ENCODE results near the gene MPHOSPH10. TPM values are rescaled to one million over a fixed set of nuclear protein-coding genes. Genes with fewer than 3 reads are reported as not detected.
A peak's percentile ranks its signal among the peaks of the same experiment; 100 is the strongest.
"Not testable (repeated sequence)": the region's sequence is repeated elsewhere in the genome, so short reads cannot be mapped to it uniquely, and the experiment has no call there.

Gene MPHOSPH10
- total RNA-seq, 1 donor from 2014 or later: 27.9 TPM

- Histone ChIP-seq H3K9me3 (no peaks in the 10 kb centered on the region), H3K36me3 (no peaks in the 10 kb centered on the region), H3K27ac (no peak overlapping the region), H3K27me3 (no peaks in the 10 kb centered on the region), H3K4me1 (no peaks in the 10 kb centered on the region), H3K4me3 (no peak overlapping the region)
- peak; percentile 62 for TF ChIP-seq CTCF (IDR thresholded peaks at IDR 0.05)
- intact Hi-C loops (cut with DNase I): no loop called here
- DNase-seq (no peak), ATAC-seq (peak; percentile 83)
Measured at GRCh38 chr2:71157124-71157793, 26.8 kb downstream of the MPHOSPH10 start.

DNA sequence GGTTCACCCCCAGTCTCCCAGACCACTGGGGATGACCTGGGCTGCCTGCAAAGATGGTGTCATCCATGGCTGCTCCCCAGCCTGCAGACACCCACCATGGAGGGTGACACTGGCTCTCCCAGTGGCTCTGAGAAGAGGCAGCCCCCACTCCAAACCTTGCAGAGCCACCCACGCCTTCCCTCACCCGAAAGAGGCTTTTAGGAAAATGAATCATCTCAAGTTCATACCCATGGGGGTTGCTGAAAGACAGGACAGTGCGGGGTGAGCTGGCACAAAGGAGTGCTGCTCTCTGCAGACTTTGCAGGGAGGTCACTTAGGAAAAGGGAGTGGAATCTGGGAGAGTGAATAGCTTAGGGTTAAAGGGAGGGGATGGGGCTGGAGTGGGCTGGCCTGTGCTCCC, 36.4 kb downstream of the MPHOSPH10 start:
- H3K27ac ChIP-seq: no peak overlapping the region
- TF ChIP-seq CTCF (IDR thresholded peaks at IDR 0.05): no peak
- no peak overlapping the region for H3K4me3 ChIP-seq
- no peaks in the 10 kb centered on the region for H3K27me3 ChIP-seq
- intact Hi-C loops (cut with DNase I): no loop called here
- ATAC-seq: no peak
- no peak for DNase-seq
- no peaks in the 10 kb centered on the region for H3K9me3 ChIP-seq
- H3K4me1 ChIP-seq: no peaks in the 10 kb centered on the region
- no peaks in the 10 kb centered on the region for H3K36me3 ChIP-seq

DNA sequence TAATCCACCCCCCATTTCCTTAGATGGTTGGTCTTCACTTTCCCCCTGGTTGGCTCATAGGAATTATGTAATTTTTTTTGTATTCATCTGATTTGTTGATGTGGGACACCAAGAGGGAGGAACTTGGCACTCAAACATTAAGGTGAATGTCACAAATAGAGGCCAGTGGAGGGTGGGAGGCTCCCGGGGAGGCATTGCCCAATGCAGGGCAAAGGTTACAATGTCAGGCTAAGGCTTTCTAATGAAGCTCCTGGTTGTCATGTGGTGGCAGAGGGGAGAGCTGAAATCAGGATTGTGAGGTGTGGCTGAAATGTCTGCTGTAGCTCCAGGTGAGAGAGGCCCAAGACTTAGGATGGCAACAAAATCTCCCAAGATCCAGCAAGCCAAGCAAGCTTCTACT, 42.7 kb downstream of the MPHOSPH10 start:
- Histone ChIP-seq H3K27me3 (no peaks in the 10 kb centered on the region), H3K4me1 (no peaks in the 10 kb centered on the region), H3K27ac (no peak overlapping the region), H3K4me3 (no peak overlapping the region), H3K9me3 (no peaks in the 10 kb centered on the region), H3K36me3 (no peaks in the 10 kb centered on the region)
- ATAC-seq: no peak
- intact Hi-C loops (cut with DNase I): no loop called here
- no peak for TF ChIP-seq CTCF (IDR thresholded peaks at IDR 0.05)
- DNase-seq: no peak

- no peaks in the 10 kb centered on the region for H3K36me3 ChIP-seq
- intact Hi-C loops (cut with DNase I): no loop called here
- ATAC-seq (no peak), DNase-seq (no peak)
- H3K27ac ChIP-seq: no peak overlapping the region
- no peaks in the 10 kb centered on the region for H3K4me1 ChIP-seq
- TF ChIP-seq CTCF (IDR thresholded peaks at IDR 0.05): no peak
- H3K4me3 ChIP-seq: no peak overlapping the region
- H3K27me3 ChIP-seq: no peaks in the 10 kb centered on the region
- no peaks in the 10 kb centered on the region for H3K9me3 ChIP-seq
Measured at GRCh38 chr2:71174207-71174606, 43.8 kb downstream of the MPHOSPH10 start.

DNA sequence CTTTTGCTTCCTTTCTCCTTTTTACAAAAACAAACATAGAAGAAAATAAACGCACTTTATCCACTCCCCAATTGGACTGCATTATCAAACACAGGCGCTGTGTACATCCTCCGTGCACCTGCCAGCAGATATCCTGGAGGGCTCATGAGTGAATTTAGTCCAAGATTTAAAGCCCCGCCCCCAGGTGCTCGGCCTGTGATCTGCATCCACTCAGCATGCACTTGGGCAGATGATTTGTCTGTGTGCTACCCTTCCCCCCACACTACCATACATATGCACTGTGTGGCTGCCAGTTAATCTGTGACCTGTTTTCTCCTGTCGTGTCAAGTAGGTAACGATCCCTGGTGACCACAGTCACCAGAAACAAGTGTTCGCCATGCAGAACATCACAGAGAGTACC, 48.4 kb downstream of the MPHOSPH10 start:
- ATAC-seq; H3K4me1 ChIP-seq; intact Hi-C loops (cut with DNase I); H3K4me3 ChIP-seq; H3K9me3 ChIP-seq; H3K27me3 ChIP-seq; DNase-seq; H3K27ac ChIP-seq; H3K36me3 ChIP-seq: not testable (repeated sequence)

- Histone ChIP-seq H3K36me3 (no peaks in the 10 kb centered on the region), H3K9me3 (no peaks in the 10 kb centered on the region), H3K4me1 (no peaks in the 10 kb centered on the region), H3K27me3 (no peaks in the 10 kb centered on the region), H3K27ac (no peak overlapping the region), H3K4me3 (no peak overlapping the region)
- intact Hi-C loops (cut with DNase I): no loop called here
- DNase-seq: no peak
- no peak for ATAC-seq
- no peak for TF ChIP-seq CTCF (IDR thresholded peaks at IDR 0.05)
Measured at GRCh38 chr2:71181316-71181715, 50.9 kb downstream of the MPHOSPH10 start.

- DNase-seq; intact Hi-C loops (cut with DNase I): not testable (repeated sequence)
- ATAC-seq: peak; percentile 67
Measured at GRCh38 chr2:71183306-71184115, 53.1 kb downstream of the MPHOSPH10 start.

More at GRCh38 chr2:71183306-71184115, 53.1 kb downstream of the MPHOSPH10 start:
- not testable (repeated sequence) for H3K9me3 ChIP-seq, H3K4me3 ChIP-seq, H3K36me3 ChIP-seq, H3K4me1 ChIP-seq, H3K27ac ChIP-seq, H3K27me3 ChIP-seq
